Right atrium auricular region (tissue), 2 donors: ENCODE results near the gene BMP4. TPM values are rescaled to one million over a fixed set of nuclear protein-coding genes. Genes with fewer than 3 reads are reported as not detected.

Experiments used
- DNase-seq: peaks from one replicate; pipeline ENCODE4 v3.0.0-alpha.2; 2019; ENCODE audit warnings: low spot score
- H3K27ac ChIP-seq, 2 donors: fragments of 200-600 bp; sonication (generic); 1 replicate in 1 of 2; 2 replicates in 1 of 2; pipeline ENCODE4 v1.5.1; 2016 to 2019
- H3K27me3 ChIP-seq, 2 donors: fragments of 200-600 bp; sonication (generic); one replicate each; pipeline versions ENCODE4 v1.5.1 to v1.6.0; 2017 to 2019
- H3K36me3 ChIP-seq: fragments of 200-600 bp; sonication (generic); one replicate; pipeline ENCODE4 v1.5.1; 2016
- H3K4me1 ChIP-seq, 2 donors: fragments of 200-600 bp; sonication (generic); one replicate each; pipeline versions ENCODE4 v1.5.1 to v1.6.0; 2017 to 2019
- H3K4me3 ChIP-seq, 2 donors: fragments of 200-600 bp; sonication (generic); 1 replicate in 1 of 2; 2 replicates in 1 of 2; pipeline ENCODE4 v1.5.1; 2017 to 2019; ENCODE audit warnings: mild to moderate bottlenecking in 1 of 2, moderate library complexity in 1 of 2
- H3K9me3 ChIP-seq, 2 donors: fragments of 200-600 bp; sonication (generic); one replicate each; pipeline ENCODE4 v1.5.1; 2019
- CTCF ChIP-seq, 2 donors: fragments of 200-600 bp; sonication (generic); IDR thresholded peaks; one replicate each; pipeline ENCODE4 v1.5.1; 2019; ENCODE audit warnings: antibody characterized with exemption in 2 of 2
- microRNA-seq, 2 donors: library from miRNA; unstranded; fragments of <30 nt; microRNA quantifications; one replicate each; pipeline ENCODE4, GENCODE V29; 2016 to 2017; ENCODE audit warnings: borderline number of aligned reads in 2 of 2, borderline replicate concordance in 1 of 2
- total RNA-seq, 2 donors: library from RNA; depleted of rRNA; stranded (reverse); fragments of >200 nt; gene quantifications; one replicate each; pipeline ENCODE4 v1.1.0, GENCODE V29; 2016

The BMP4 gene
- total RNA-seq, 2 donors from 2014 or later: 7.8 to 17.9 TPM

GRCh38 chr14:53912021-53912420 lies 44.6 kb downstream of the BMP4 start:
- Histone ChIP-seq H3K27ac (no peak overlapping the region), H3K4me3 (no peak overlapping the region), H3K27me3 (no peaks in the 10 kb centered on the region), H3K4me1 (no peaks in the 10 kb centered on the region), H3K9me3 (no peaks in the 10 kb centered on the region), H3K36me3 (no peaks in the 10 kb centered on the region)
- TF ChIP-seq CTCF (IDR thresholded peaks at IDR 0.05): no peak
- no peak for DNase-seq

- no peak for DNase-seq
- Histone ChIP-seq H3K9me3 (peaks cover 0 to 17% of the 10 kb centered on the region in 2 donors), H3K4me1 (no peaks in the 10 kb centered on the region), H3K27ac (no peak overlapping the region), H3K4me3 (no peak overlapping the region), H3K27me3 (no peaks in the 10 kb centered on the region), H3K36me3 (no peaks in the 10 kb centered on the region)
- no peak for TF ChIP-seq CTCF (IDR thresholded peaks at IDR 0.05)
These were observed 48.2 kb downstream of the BMP4 start for GRCh38 chr14:53908416-53908815.

- Histone ChIP-seq H3K27me3 (no peaks in the 10 kb centered on the region), H3K4me3 (no peak overlapping the region), H3K27ac (no peak overlapping the region), H3K36me3 (no peaks in the 10 kb centered on the region), H3K4me1 (no peaks in the 10 kb centered on the region), H3K9me3 (peaks cover 0 to 17% of the 10 kb centered on the region in 2 donors)
- no peak for DNase-seq
- no peak for TF ChIP-seq CTCF (IDR thresholded peaks at IDR 0.05)
These were observed 54.3 kb downstream of the BMP4 start for GRCh38 chr14:53902307-53902706.

GRCh38 chr14:53900499-53900898 lies 56.1 kb downstream of the BMP4 start:
- no peak overlapping the region for H3K4me3 ChIP-seq
- H3K36me3 ChIP-seq: no peaks in the 10 kb centered on the region
- no peak overlapping the region for H3K27ac ChIP-seq
- H3K4me1 ChIP-seq: no peaks in the 10 kb centered on the region
- peak; percentile 83 for DNase-seq
- H3K9me3 ChIP-seq: peaks cover 0 to 8% of the 10 kb centered on the region in 2 donors
- H3K27me3 ChIP-seq: no peaks in the 10 kb centered on the region
- TF ChIP-seq CTCF (IDR thresholded peaks at IDR 0.05): no peak

Small RNAs within 50 kb of the gene (microRNA-seq; reads per million reads assigned to microRNA genes)
- gene MIR5580: 0.71 to 2.1 reads per million in 2 donors
